ENCODE measurements around the gene VIPR2. TPM values are rescaled to one million over a fixed set of nuclear protein-coding genes. Genes with fewer than 3 reads are reported as not detected.

Gene VIPR2
- total and polyA plus RNA-seq, 2 experiments from 2014 or later, result 2.2 to 2.4 TPM

DNA sequence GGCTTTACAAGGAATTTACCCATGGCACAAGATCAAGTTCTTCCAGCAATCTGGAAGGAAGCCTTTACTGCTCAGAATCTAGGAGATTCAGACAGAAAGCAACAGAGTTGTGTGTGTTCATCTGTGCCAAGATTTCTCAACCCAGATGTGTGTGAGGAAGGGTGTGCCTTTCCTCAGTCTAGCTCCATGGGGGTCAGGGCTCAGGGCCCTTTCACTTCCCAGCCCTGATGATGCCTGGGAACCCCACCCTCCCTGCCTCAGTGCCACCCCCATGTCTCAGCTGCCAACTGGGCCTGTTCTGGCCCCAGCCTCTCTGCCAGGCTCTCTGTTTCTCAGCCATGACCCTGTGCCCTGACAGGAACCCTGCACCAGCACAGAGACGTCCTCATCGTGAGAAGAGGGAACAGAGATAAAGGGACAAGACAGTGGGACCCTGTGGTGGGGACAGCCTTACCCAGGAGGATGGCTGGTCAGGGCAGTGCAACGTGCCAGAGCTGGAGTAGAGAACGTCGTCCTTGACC lies 102.0 kb downstream of the VIPR2 start:
- no peak for DNase-seq (ENCODE audit: low read depth in 1 of 2, low spot score in 1 of 2)
- Histone ChIP-seq H3K9me3 (ENCODE audit: low read depth) (no peaks in the 10 kb centered on the region), H3K4me3 (no peak overlapping the region), H3K36me3 (no peaks in the 10 kb centered on the region), H3K4me1 (ENCODE audit: low read depth) (no peaks in the 10 kb centered on the region), H3K27ac (no peak overlapping the region), H3K27me3 (no peaks in the 10 kb centered on the region)
- TF ChIP-seq, protein P1, sequence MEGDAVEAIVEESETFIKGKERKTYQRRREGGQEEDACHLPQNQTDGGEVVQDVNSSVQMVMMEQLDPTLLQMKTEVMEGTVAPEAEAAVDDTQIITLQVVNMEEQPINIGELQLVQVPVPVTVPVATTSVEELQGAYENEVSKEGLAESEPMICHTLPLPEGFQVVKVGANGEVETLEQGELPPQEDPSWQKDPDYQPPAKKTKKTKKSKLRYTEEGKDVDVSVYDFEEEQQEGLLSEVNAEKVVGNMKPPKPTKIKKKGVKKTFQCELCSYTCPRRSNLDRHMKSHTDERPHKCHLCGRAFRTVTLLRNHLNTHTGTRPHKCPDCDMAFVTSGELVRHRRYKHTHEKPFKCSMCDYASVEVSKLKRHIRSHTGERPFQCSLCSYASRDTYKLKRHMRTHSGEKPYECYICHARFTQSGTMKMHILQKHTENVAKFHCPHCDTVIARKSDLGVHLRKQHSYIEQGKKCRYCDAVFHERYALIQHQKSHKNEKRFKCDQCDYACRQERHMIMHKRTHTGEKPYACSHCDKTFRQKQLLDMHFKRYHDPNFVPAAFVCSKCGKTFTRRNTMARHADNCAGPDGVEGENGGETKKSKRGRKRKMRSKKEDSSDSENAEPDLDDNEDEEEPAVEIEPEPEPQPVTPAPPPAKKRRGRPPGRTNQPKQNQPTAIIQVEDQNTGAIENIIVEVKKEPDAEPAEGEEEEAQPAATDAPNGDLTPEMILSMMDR (IDR thresholded peaks at IDR 0.05; ENCODE audit: low read depth, low read length), result no peak

DNA sequence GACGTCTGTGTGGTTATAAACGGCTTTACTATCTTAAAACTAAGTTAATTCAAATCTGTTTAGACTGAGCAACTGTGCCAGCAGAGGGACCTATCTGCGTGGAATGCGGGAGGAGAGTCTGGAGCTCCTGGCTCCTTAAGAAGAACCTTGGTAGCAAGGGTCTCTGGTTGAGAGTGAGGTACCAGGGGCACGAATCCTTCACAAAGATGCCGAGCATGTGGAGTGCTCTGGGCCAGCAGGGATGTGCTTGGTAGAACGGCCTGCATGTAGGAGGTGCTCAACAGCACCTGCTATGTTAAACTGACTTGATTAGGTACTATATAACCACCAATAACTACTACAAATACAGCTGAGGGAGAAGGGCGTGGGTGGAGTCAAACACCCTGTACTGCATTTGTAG lies 102.6 kb downstream of the VIPR2 start:
- Histone ChIP-seq H3K36me3 (no peaks in the 10 kb centered on the region), H3K4me1 (ENCODE audit: low read depth) (no peaks in the 10 kb centered on the region), H3K4me3 (no peak overlapping the region), H3K9me3 (ENCODE audit: low read depth) (no peaks in the 10 kb centered on the region), H3K27ac (no peak overlapping the region), H3K27me3 (no peaks in the 10 kb centered on the region)
- TF ChIP-seq, protein P1 (IDR thresholded peaks at IDR 0.05; ENCODE audit: low read depth, low read length), result no peak
- DNase-seq (ENCODE audit: low read depth in 1 of 2, low spot score in 1 of 2), result no peak

DNA sequence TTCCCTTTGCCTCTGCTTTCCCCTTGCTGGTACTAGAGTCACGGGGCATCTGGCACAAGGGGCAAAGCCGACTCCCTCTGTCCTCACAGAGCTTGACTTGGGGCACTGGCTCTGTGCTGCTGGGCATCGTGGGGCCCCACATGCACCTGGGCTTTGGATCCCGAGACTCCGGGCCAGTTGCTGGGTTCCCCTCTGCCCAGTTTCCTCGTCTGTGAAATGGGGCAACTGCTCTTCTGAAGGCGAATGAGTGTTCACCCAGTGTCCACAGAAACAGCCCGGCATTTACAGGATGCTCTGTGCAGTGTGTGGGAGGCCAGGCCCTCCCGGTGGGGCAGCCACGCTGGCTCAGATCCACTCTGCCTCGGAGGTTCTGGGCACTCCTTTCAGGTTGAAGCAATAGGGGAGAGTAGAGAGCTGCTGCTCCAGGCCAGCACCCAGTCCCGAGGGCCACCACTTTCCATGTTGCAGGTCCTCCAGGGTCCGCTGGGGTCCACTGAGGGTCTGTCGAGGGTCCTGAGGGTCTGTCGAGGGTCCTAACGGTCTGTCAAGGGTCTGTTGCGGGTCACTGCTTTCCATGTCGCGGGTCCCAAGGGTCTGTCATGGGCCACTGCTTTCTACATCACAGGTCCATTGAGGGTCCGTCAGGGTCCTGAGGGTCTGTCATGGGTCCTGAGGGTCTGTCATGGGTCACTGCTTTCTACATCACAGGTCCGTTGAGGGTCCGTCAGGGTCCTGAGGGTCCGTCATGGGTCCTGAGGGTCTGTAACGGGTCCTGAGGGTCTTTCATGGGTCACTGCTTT lies 103.6 kb downstream of the VIPR2 start:
- Histone ChIP-seq H3K4me3 (no peak overlapping the region), H3K4me1 (ENCODE audit: low read depth) (no peaks in the 10 kb centered on the region), H3K36me3 (no peaks in the 10 kb centered on the region), H3K27ac (no peak overlapping the region), H3K9me3 (ENCODE audit: low read depth) (no peaks in the 10 kb centered on the region), H3K27me3 (no peaks in the 10 kb centered on the region)
- TF ChIP-seq, protein P1 (IDR thresholded peaks at IDR 0.05; ENCODE audit: low read depth, low read length), result no peak
- DNase-seq (ENCODE audit: low read depth in 1 of 2, low spot score in 1 of 2), result no peak

DNA sequence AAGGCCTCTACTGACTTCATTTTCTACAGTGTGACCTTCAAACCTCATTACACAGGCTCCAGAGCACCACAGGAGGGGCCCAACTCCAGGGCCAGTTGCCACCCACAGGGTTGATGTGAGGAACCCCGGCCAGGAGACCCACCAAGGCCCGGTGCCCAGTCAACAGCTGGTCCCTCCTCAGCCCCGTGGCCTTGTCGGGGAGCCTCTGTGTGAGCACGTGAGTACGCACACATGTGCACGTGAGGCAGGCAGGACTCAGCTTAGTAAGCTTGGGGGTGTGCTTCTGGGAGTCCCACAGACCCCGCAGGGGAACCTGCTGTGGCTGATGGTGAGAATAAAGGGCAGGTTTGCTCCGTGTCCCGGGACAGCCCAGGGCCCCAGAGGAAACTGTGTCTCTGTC lies 104.5 kb downstream of the VIPR2 start:
- H3K9me3 ChIP-seq (ENCODE audit: low read depth), result no peaks in the 10 kb centered on the region
- H3K4me1 ChIP-seq (ENCODE audit: low read depth), result no peaks in the 10 kb centered on the region
- no peaks in the 10 kb centered on the region for H3K36me3 ChIP-seq
- H3K27me3 ChIP-seq, result no peaks in the 10 kb centered on the region
- TF ChIP-seq, protein P1 (IDR thresholded peaks at IDR 0.05; ENCODE audit: low read depth, low read length), result no peak
- DNase-seq (ENCODE audit: low read depth in 1 of 2, low spot score in 1 of 2), result no peak
- no peak overlapping the region for H3K4me3 ChIP-seq
- no peak overlapping the region for H3K27ac ChIP-seq

DNA sequence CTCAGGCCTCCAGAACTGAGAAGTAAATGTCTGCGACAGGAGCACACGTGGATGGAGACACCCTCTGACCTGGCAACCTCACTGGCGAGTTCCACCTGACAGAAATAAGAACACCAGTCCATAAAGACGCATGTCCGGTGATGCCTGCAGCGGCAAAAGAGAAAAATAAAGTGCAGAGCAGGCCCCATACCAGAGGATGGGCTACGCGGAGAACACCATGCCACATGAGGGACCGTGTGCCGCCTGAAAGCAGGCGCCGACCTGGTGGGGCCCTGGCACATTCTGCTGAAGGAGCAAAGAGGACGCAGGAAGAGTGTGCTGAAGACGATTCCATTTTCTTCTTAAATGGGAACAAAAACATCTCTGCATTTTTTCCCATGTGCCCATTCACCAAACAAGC lies 105.0 kb downstream of the VIPR2 start:
- Histone ChIP-seq H3K4me3 (no peak overlapping the region), H3K27ac (no peak overlapping the region), H3K4me1 (ENCODE audit: low read depth) (no peaks in the 10 kb centered on the region), H3K27me3 (no peaks in the 10 kb centered on the region), H3K36me3 (no peaks in the 10 kb centered on the region), H3K9me3 (ENCODE audit: low read depth) (no peaks in the 10 kb centered on the region)
- TF ChIP-seq, protein P1 (IDR thresholded peaks at IDR 0.05; ENCODE audit: low read depth, low read length), result no peak
- no peak for DNase-seq (ENCODE audit: low read depth in 1 of 2, low spot score in 1 of 2)

Measured in cardiac muscle cell (in vitro differentiated cells and primary cell).